HCT116 (cell line): ENCODE measurements around the gene TARBP2. TPM values are rescaled to one million over a fixed set of nuclear protein-coding genes. Genes with fewer than 3 reads are reported as not detected.
A peak's percentile ranks its signal among the peaks of the same experiment; 100 is the strongest.

ENCODE experiments used
- ATAC-seq: fragments of 200-7000 bp; cut with Tn5 transposase; 2 replicates; pipeline ENCODE4 v1.9.1; 2020; ENCODE audit warnings: mild to moderate bottlenecking, moderate library complexity
- BruUV-seq: library from RNA; stranded (reverse); fragments of 400-500 nt; replicated peaks from 2 replicates; lab custom pipeline; 2021; lab: Mats Ljungman, UMichigan
- CTCF ChIA-PET: fragments of 300-600 bp; sonication (Branson Sonifier 250); formaldehyde crosslinking; loops from one replicate; lab custom pipeline; 2021; ENCODE audit warnings: antibody characterized with exemption; lab: Charles Lee
- POLR2A ChIA-PET: fragments of 300-600, 350-600 bp; sonication (Branson Sonifier 250); formaldehyde crosslinking; loops from one replicate; lab custom pipeline; 2021; ENCODE audit warnings: antibody characterized with exemption; lab: Charles Lee
- RAD21 ChIA-PET, 2 experiments: fragments of 300-600 bp; sonication (Branson Sonifier 250); formaldehyde crosslinking; loops; one replicate each; lab custom pipeline; 2023; ENCODE audit warnings: low total read pairs in 2 of 2; ENCODE audit not compliant: uncharacterized antibody in 2 of 2, unreplicated experiment in 2 of 2, low non-redundant PET in 1 of 2; lab: Charles Lee
- DNase-seq: peaks from one replicate; pipeline ENCODE4 v3.0.0-alpha.2; 2010; ENCODE audit warnings: low read depth, low spot score
- H2AFZ ChIP-seq: fragments of 200-600 bp; shearing (Covaris generic), sonication (generic); 2 replicates; pipeline ENCODE4 v1.6.1; 2017; ENCODE audit warnings: low read depth, mixed run types, mixed read lengths, antibody characterized with exemption, low read length; ENCODE audit not compliant: poor library complexity, severe bottlenecking
- H3K27ac ChIP-seq: 2 replicates; pipeline ENCODE4 v1.5.1; 2012; ENCODE audit warnings: low read depth, low read length
- H3K27me3 ChIP-seq: fragments of 200-600 bp; sonication (generic); 2 replicates; pipeline ENCODE4 v1.6.1; 2016; ENCODE audit warnings: mixed run types, low read length, mixed read lengths; ENCODE audit not compliant: insufficient read depth
- H3K36me3 ChIP-seq, 2 experiments: fragments of 200-500 bp in 1 of 2; fragments of 200-600 bp in 1 of 2; sonication (Bioruptor generic) in 1 of 2; sonication (generic) in 1 of 2; 2 replicates each; pipeline versions ENCODE4 v1.5.1 to v1.6.1; 2014 to 2016; ENCODE audit warnings: low read length in 2 of 2, inconsistent platforms in 1 of 2, mixed read lengths in 1 of 2, mixed run types in 1 of 2; ENCODE audit not compliant: insufficient read depth in 2 of 2, control insufficient read depth in 1 of 2
- H3K4me1 ChIP-seq, 2 experiments: fragments of 200-600 bp in 1 of 2; sonication (generic) in 1 of 2; 2 replicates each; pipeline versions ENCODE4 v1.5.1 to v1.6.1; 2012 to 2017; ENCODE audit warnings: low read length in 2 of 2, inconsistent platforms in 1 of 2, mild to moderate bottlenecking in 1 of 2, mixed read lengths in 1 of 2, mixed run types in 1 of 2, moderate library complexity in 1 of 2; ENCODE audit not compliant: insufficient read depth in 2 of 2, control insufficient read depth in 1 of 2
- H3K4me2 ChIP-seq: fragments of 200-600 bp; sonication (generic); 2 replicates; pipeline ENCODE4 v1.6.1; 2017; ENCODE audit warnings: mixed run types, low read length, mixed read lengths
- H3K4me3 ChIP-seq, 2 experiments: fragments of 200-600 bp in 1 of 2; sonication (generic) in 1 of 2; replicated peaks in 1 of 2; 2 replicates each; pipeline ENCODE4 v1.5.1; 2011 to 2016; ENCODE audit warnings: low read length in 2 of 2, control low read depth in 1 of 2, low read depth in 1 of 2, mild to moderate bottlenecking in 1 of 2, mixed read lengths in 1 of 2, mixed run types in 1 of 2
- H3K79me2 ChIP-seq: fragments of 200-600 bp; sonication (generic); 2 replicates; pipeline ENCODE4 v1.6.1; 2017; ENCODE audit warnings: mild to moderate bottlenecking, mixed run types, low read length, moderate library complexity, mixed read lengths; ENCODE audit not compliant: insufficient read depth
- H3K9ac ChIP-seq: fragments of 200-600 bp; sonication (generic); 2 replicates; pipeline ENCODE4 v1.6.1; 2016; ENCODE audit warnings: low read length, mixed read lengths
- H3K9me2 ChIP-seq: fragments of 200-600 bp; sonication (generic), shearing (Covaris generic); 2 replicates; pipeline ENCODE4 v1.6.1; 2017; ENCODE audit warnings: mixed run types, mild to moderate bottlenecking, moderate library complexity; ENCODE audit not compliant: insufficient read depth
- H3K9me3 ChIP-seq, 2 experiments: fragments of 200-500 bp in 1 of 2; fragments of 200-600 bp in 1 of 2; sonication (Bioruptor generic) in 1 of 2; sonication (generic) in 1 of 2; 2 replicates each; pipeline ENCODE4 v1.6.1; 2014 to 2017; ENCODE audit warnings: low read length in 2 of 2, mixed read lengths in 2 of 2, inconsistent platforms in 1 of 2, low read depth in 1 of 2, mild to moderate bottlenecking in 1 of 2, mixed run types in 1 of 2, moderate library complexity in 1 of 2; ENCODE audit not compliant: control insufficient read depth in 1 of 2, insufficient read depth in 1 of 2
- H4K20me1 ChIP-seq: fragments of 200-600 bp; sonication (generic), shearing (Covaris generic); 2 replicates; pipeline ENCODE4 v1.6.1; 2017; ENCODE audit warnings: mixed run types, mild to moderate bottlenecking, moderate library complexity; ENCODE audit not compliant: insufficient read depth
- CBX3 ChIP-seq: IDR thresholded peaks from 2 replicates; pipeline ENCODE4 v1.6.1; 2012; ENCODE audit warnings: low read depth
- CEBPB ChIP-seq: IDR thresholded peaks from 2 replicates; pipeline ENCODE4 v1.6.1; 2012; ENCODE audit warnings: low read depth
- EZH2 ChIP-seq: fragments of 200-600 bp; sonication (generic); IDR thresholded peaks from 2 replicates; pipeline ENCODE4 v1.6.1; 2017; ENCODE audit warnings: antibody characterized with exemption, mixed run types
- FOSL1 ChIP-seq: IDR thresholded peaks from 2 replicates; pipeline ENCODE4 v1.6.1; 2012; ENCODE audit warnings: low read depth
- JUND ChIP-seq: IDR thresholded peaks from 2 replicates; pipeline ENCODE4 v1.6.1; 2012
- MAX ChIP-seq: IDR thresholded peaks from 2 replicates; pipeline ENCODE4 v1.6.1; 2012
- POLR2A ChIP-seq: IDR thresholded peaks from 2 replicates; pipeline ENCODE4 v1.7.0; 2011; ENCODE audit warnings: borderline replicate concordance; ENCODE audit not compliant: insufficient read depth, insufficient read length; ENCODE audit errors: extremely low read depth
- SIN3A ChIP-seq: IDR thresholded peaks from 2 replicates; pipeline ENCODE4 v1.6.1; 2012; ENCODE audit warnings: low read depth
- SP1 ChIP-seq: IDR thresholded peaks from 2 replicates; pipeline ENCODE4 v1.6.1; 2012; ENCODE audit warnings: low read depth
- SRF ChIP-seq: IDR thresholded peaks from 2 replicates; pipeline ENCODE4 v1.6.1; 2012; ENCODE audit warnings: low read depth
- TCF7L2 ChIP-seq: IDR thresholded peaks from 2 replicates; pipeline ENCODE4 v1.7.0; 2011; ENCODE audit warnings: borderline replicate concordance, inconsistent platforms; ENCODE audit not compliant: insufficient read depth, insufficient read length; ENCODE audit errors: extremely low read depth
- ZBTB33 ChIP-seq: IDR thresholded peaks from 2 replicates; pipeline ENCODE4 v1.6.1; 2011; ENCODE audit warnings: mild to moderate bottlenecking, low read length, moderate library complexity; ENCODE audit not compliant: insufficient replicate concordance; ENCODE audit errors: extremely low read depth
- ZFX ChIP-seq: fragments of 450-650 bp; IDR thresholded peaks from 2 replicates; pipeline ENCODE4 v1.6.1; 2017
- ZNF274 ChIP-seq: fragments of 200-500 bp; sonication (Bioruptor generic); IDR thresholded peaks from 2 replicates; pipeline ENCODE4 v1.6.1; 2014; ENCODE audit warnings: mild to moderate bottlenecking, low read depth, low read length, inconsistent platforms
- intact Hi-C: fragments of 100-400 bp; cut with micrococcal nuclease; formaldehyde crosslinking; loops from 2 replicates; pipeline ENCODE4 v1.10.0; 2022
- total RNA-seq: library from RNA; stranded (reverse); gene quantifications from one replicate; pipeline ENCODE4 v1.2.1, GENCODE V29; 2021; ENCODE audit not compliant: unreplicated experiment
- TF ChIP-seq, protein P1 (sequence below): IDR thresholded peaks from 2 replicates; pipeline ENCODE4 v1.6.1; 2012

TARBP2 gene
- total RNA-seq, 1 experiment from 2014 or later = 40.1 TPM

- POLR2A ChIA-PET = interaction anchor here (0.7 to 1.5 kb wide), 2 partner anchors 9 to 24 kb away, joined by 3 to 4 read pairs; no protein-coding TSS in a partner anchor
- Histone ChIP-seq H3K4me3 (no peak overlapping the region), H3K27ac (no peak overlapping the region), H3K9me2 (no peaks in the 10 kb centered on the region), H2AFZ (no peak overlapping the region), H3K9ac (no peak overlapping the region), H3K27me3 (no peaks in the 10 kb centered on the region), H3K4me1 (peaks cover 0 to 7% of the 10 kb centered on the region in 2 experiments; a peak in 2 of 4 replicates), H3K79me2 (peaks cover 98% of the 10 kb centered on the region), H3K9me3 (no peaks in the 10 kb centered on the region), H3K36me3 (peaks cover 83 to 88% of the 10 kb centered on the region in 2 experiments), H3K4me2 (no peak overlapping the region), H4K20me1 (peaks cover 59% of the 10 kb centered on the region)
- RAD21 ChIA-PET = no interaction called here
- intact Hi-C loops = no loop called here
- CTCF ChIA-PET = interaction anchor here (1.3 to 1.6 kb wide), 2 partner anchors 8 to 15 kb away, joined by 3 to 4 read pairs; no protein-coding TSS in a partner anchor
- TF ChIP-seq SIN3A = no peak
- TF ChIP-seq POLR2A = no peak
- no peak for DNase-seq
- ATAC-seq = no peak
- TSS peak; percentile 9 for BruUV-seq
Observed at GRCh38 chr12:53474077-53474476, 27.0 kb upstream of the TARBP2 start.

GRCh38 chr12:53474819-53475218 lies 26.3 kb upstream of the TARBP2 start:
- no peaks in the 10 kb centered on the region for H3K9me2 ChIP-seq
- BruUV-seq = no TSS peak
- intact Hi-C loops = no loop called here
- TF ChIP-seq MAX = no peak
- TF ChIP-seq ZFX = no peak
- no peak for TF ChIP-seq ZBTB33
- TF ChIP-seq TCF7L2 = no peak
- no peak for TF ChIP-seq ZNF274
- no peak for TF ChIP-seq POLR2A
- TF ChIP-seq, protein P1, sequence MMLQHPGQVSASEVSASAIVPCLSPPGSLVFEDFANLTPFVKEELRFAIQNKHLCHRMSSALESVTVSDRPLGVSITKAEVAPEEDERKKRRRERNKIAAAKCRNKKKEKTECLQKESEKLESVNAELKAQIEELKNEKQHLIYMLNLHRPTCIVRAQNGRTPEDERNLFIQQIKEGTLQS = no peak
- no peak for TF ChIP-seq CBX3
- no peak for TF ChIP-seq JUND
- no peak for TF ChIP-seq SP1
- no peak for TF ChIP-seq EZH2
- TF ChIP-seq FOSL1 = no peak
- TF ChIP-seq CEBPB = no peak
- TF ChIP-seq SRF = no peak
- no peaks in the 10 kb centered on the region for H3K9me3 ChIP-seq
- no peaks in the 10 kb centered on the region for H3K27me3 ChIP-seq
- no peak overlapping the region for H2AFZ ChIP-seq
- H3K9ac ChIP-seq = no peak overlapping the region
- H3K36me3 ChIP-seq = peaks cover 83 to 88% of the 10 kb centered on the region in 2 experiments
- no peak overlapping the region for H3K4me3 ChIP-seq
- ChIA-PET CTCF (interaction anchor here (1.2 to 2.6 kb wide), 3 partner anchors 14 to 122 kb away, joined by 3 to 19 read pairs (median 6); no protein-coding TSS in a partner anchor), RAD21 (no interaction called here), POLR2A (interaction anchor here (0.6 to 1.1 kb wide), 6 partner anchors 24 to 211 kb away, joined by 3 to 5 read pairs (median 3); partner anchors contain the start of gene TARBP2)
- ATAC-seq (no peak), DNase-seq (no peak)
- H3K4me1 ChIP-seq = peaks cover 0 to 15% of the 10 kb centered on the region in 2 experiments; a peak in 2 of 4 replicates
- peaks cover 66% of the 10 kb centered on the region for H4K20me1 ChIP-seq
- H3K27ac ChIP-seq = no peak overlapping the region
- H3K4me2 ChIP-seq = no peak overlapping the region
- peaks cover 98% of the 10 kb centered on the region for H3K79me2 ChIP-seq
